SU-DHL-6 (cell line): ENCODE data around the gene RABGAP1.

Source experiments
- H2AFZ ChIP-seq: fragments of 200-600 bp; sonication (generic); 2 replicates; pipeline ENCODE4 v1.6.1; 2014; ENCODE audit warnings: low read depth, mild to moderate bottlenecking, moderate library complexity, mixed read lengths, antibody characterized with exemption, low read length; ENCODE audit not compliant: severe bottlenecking
- H3F3A ChIP-seq: fragments of 200-600 bp; shearing (Covaris generic); 2 replicates; pipeline ENCODE4 v1.6.0; 2016; ENCODE audit warnings: antibody characterized with exemption, mild to moderate bottlenecking; ENCODE audit not compliant: insufficient read depth
- H3K27ac ChIP-seq: fragments of 200-600 bp; sonication (generic); 2 replicates; pipeline ENCODE4 v1.5.1; 2016; ENCODE audit warnings: low read depth, mild to moderate bottlenecking, low read length, moderate library complexity, mixed read lengths
- H3K27me3 ChIP-seq: fragments of 200-600 bp; sonication (generic), shearing (Covaris generic); 2 replicates; pipeline ENCODE4 v1.6.0; 2014; ENCODE audit warnings: mild to moderate bottlenecking, low read length
- H3K36me3 ChIP-seq: fragments of 200-600 bp; sonication (generic); 2 replicates; pipeline ENCODE4 v1.6.1; 2014; ENCODE audit warnings: mild to moderate bottlenecking, low read length, mixed read lengths
- H3K4me2 ChIP-seq: fragments of 300-600, 200-600 bp; shearing (Covaris generic), sonication (generic); 2 replicates; pipeline ENCODE4 v1.6.0; 2014; ENCODE audit warnings: low read length, low read depth, mild to moderate bottlenecking; ENCODE audit not compliant: poor library complexity, severe bottlenecking
- H3K4me3 ChIP-seq: fragments of 200-600 bp; sonication (generic); 2 replicates; pipeline ENCODE4 v1.5.1; 2014; ENCODE audit warnings: antibody characterized with exemption, low read length, mild to moderate bottlenecking, mixed read lengths; ENCODE audit not compliant: insufficient read depth, poor library complexity, severe bottlenecking
- H3K79me2 ChIP-seq: fragments of 200-600 bp; sonication (generic); 2 replicates; pipeline ENCODE4 v1.6.1; 2014; ENCODE audit warnings: mild to moderate bottlenecking, low read length, moderate library complexity; ENCODE audit not compliant: insufficient read depth
- H3K9ac ChIP-seq: fragments of 200-600 bp; sonication (generic); 2 replicates; pipeline ENCODE4 v1.7.0; 2014; ENCODE audit warnings: mild to moderate bottlenecking, low read length
- H3K9me2 ChIP-seq: fragments of 200-600 bp; sonication (generic); replicated peaks from 2 replicates; pipeline ENCODE4 v1.6.1; 2014; ENCODE audit warnings: low read length; ENCODE audit not compliant: insufficient read depth
- H3K9me3 ChIP-seq: fragments of 200-600 bp; sonication (generic); 2 replicates; pipeline ENCODE4 v1.6.1; 2014; ENCODE audit warnings: low read length, mixed read lengths; ENCODE audit not compliant: insufficient read depth
- H4K20me1 ChIP-seq: fragments of 200-600 bp; sonication (generic); 2 replicates; pipeline ENCODE4 v1.6.1; 2014; ENCODE audit warnings: low read depth, mild to moderate bottlenecking, antibody characterized with exemption, low read length, moderate library complexity, mixed read lengths
- EZH2phosphoT487 ChIP-seq: fragments of 200-600 bp; sonication (generic), shearing (Covaris generic); conservative IDR thresholded peaks from 2 replicates; pipeline ENCODE4 v1.6.1; 2018; ENCODE audit warnings: mild to moderate bottlenecking, antibody characterized with exemption, low read length, moderate library complexity, mixed read lengths
- TF ChIP-seq, protein P1 (sequence below): fragments of 200-600 bp; sonication (generic); IDR thresholded peaks from one replicate; pipeline ENCODE4 v1.5.1; 2017; ENCODE audit warnings: antibody characterized with exemption, mild to moderate bottlenecking, low read length, moderate library complexity; ENCODE audit not compliant: insufficient read depth, poor library complexity, severe bottlenecking

RABGAP1 gene

DNA sequence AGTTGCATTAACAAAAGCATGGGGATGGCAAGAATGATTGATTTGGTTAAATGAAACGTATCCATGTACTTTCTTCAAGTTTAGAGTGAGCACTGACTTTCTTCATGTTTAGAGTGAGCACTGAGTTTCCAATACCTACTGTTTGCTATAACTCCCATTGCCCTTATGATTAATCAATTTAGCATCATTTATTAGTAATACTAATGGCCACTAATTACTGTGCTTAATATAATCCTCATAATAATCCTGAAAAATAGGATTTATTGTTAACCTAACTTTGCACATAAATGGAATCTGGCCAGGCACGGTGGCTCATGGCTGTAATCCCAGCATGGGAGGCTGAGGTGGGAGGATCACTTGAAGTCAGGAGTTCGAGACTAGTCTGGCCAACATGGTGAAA is 70.6 kb downstream of the RABGAP1 start:
- no peak for TF ChIP-seq EZH2phosphoT487
- TF ChIP-seq, protein P1, sequence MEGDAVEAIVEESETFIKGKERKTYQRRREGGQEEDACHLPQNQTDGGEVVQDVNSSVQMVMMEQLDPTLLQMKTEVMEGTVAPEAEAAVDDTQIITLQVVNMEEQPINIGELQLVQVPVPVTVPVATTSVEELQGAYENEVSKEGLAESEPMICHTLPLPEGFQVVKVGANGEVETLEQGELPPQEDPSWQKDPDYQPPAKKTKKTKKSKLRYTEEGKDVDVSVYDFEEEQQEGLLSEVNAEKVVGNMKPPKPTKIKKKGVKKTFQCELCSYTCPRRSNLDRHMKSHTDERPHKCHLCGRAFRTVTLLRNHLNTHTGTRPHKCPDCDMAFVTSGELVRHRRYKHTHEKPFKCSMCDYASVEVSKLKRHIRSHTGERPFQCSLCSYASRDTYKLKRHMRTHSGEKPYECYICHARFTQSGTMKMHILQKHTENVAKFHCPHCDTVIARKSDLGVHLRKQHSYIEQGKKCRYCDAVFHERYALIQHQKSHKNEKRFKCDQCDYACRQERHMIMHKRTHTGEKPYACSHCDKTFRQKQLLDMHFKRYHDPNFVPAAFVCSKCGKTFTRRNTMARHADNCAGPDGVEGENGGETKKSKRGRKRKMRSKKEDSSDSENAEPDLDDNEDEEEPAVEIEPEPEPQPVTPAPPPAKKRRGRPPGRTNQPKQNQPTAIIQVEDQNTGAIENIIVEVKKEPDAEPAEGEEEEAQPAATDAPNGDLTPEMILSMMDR, result no peak
- Histone ChIP-seq H3K9me2 (no peaks in the 10 kb centered on the region), H3K4me3 (no peak overlapping the region), H3F3A (0 out of 2 replicates have a peak, but pooled peaks cover 3% of the 10 kb centered on the region), H2AFZ (no peak overlapping the region), H3K9ac (no peak overlapping the region), H4K20me1 (no peaks in the 10 kb centered on the region), H3K36me3 (peaks cover 44% of the 10 kb centered on the region; the same call in 1 of the 2 replicates), H3K4me2 (no peak overlapping the region), H3K27ac (no peak overlapping the region), H3K79me2 (no peaks in the 10 kb centered on the region), H3K27me3 (no peaks in the 10 kb centered on the region), H3K9me3 (no peaks in the 10 kb centered on the region)

- Histone ChIP-seq H3K9ac (no peak overlapping the region), H3F3A (0 out of 2 replicates have a peak, but pooled peaks cover 3% of the 10 kb centered on the region), H3K27ac (no peak overlapping the region), H3K27me3 (no peaks in the 10 kb centered on the region), H3K36me3 (peaks cover 49% of the 10 kb centered on the region; the same call in 1 of the 2 replicates), H3K4me3 (no peak overlapping the region), H2AFZ (no peak overlapping the region), H3K9me3 (no peaks in the 10 kb centered on the region), H3K9me2 (no peaks in the 10 kb centered on the region), H3K4me2 (no peak overlapping the region), H3K79me2 (no peaks in the 10 kb centered on the region), H4K20me1 (no peaks in the 10 kb centered on the region)
- no peak for TF ChIP-seq EZH2phosphoT487
- TF ChIP-seq, protein P1, result no peak
Observed at GRCh38 chr9:123011878-123012528, 71.2 kb downstream of the RABGAP1 start.

DNA sequence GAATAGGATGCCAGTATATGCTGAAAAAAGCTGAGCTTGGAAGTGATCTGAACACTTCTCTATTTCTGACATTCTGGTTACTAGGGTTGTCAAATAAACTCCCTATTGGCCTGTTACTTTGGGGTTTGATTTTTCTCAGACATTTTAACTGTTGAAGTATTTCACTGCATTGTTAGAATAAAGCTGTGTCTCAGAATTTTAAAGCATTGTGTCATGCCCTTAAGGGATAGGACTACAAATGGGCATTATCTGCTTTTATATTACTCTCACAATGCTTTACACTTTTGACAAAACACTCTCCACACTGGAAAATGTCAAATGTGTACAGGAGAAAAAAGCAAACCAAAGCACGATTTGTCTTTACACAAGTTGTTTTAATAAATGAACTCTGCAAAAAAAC is 75.8 kb downstream of the RABGAP1 start:
- Histone ChIP-seq H3F3A (no peaks in the 10 kb centered on the region), H3K27ac (no peak overlapping the region), H3K4me3 (no peak overlapping the region), H3K4me2 (no peak overlapping the region), H3K36me3 (peaks cover 43% of the 10 kb centered on the region), H3K9me3 (no peaks in the 10 kb centered on the region), H3K27me3 (no peaks in the 10 kb centered on the region), H3K9me2 (no peaks in the 10 kb centered on the region), H3K79me2 (no peaks in the 10 kb centered on the region), H4K20me1 (no peaks in the 10 kb centered on the region), H2AFZ (no peak overlapping the region), H3K9ac (no peak overlapping the region)
- TF ChIP-seq, protein P1, result no peak
- no peak for TF ChIP-seq EZH2phosphoT487
